Stimulated activated CD8-positive, alpha-beta memory T cell treated with anti-CD3 and anti-CD28 coated beads, Interleukin-7, amount 100 ng/mL, for 1 hour (primary cell): ENCODE results near the gene IKZF2.

Experiments used
- DNase-seq, 2 donors: peaks; one replicate each; pipeline ENCODE4 v3.0.0-alpha.2; 2020; ENCODE audit warnings: low read depth in 2 of 2

The IKZF2 gene

DNA sequence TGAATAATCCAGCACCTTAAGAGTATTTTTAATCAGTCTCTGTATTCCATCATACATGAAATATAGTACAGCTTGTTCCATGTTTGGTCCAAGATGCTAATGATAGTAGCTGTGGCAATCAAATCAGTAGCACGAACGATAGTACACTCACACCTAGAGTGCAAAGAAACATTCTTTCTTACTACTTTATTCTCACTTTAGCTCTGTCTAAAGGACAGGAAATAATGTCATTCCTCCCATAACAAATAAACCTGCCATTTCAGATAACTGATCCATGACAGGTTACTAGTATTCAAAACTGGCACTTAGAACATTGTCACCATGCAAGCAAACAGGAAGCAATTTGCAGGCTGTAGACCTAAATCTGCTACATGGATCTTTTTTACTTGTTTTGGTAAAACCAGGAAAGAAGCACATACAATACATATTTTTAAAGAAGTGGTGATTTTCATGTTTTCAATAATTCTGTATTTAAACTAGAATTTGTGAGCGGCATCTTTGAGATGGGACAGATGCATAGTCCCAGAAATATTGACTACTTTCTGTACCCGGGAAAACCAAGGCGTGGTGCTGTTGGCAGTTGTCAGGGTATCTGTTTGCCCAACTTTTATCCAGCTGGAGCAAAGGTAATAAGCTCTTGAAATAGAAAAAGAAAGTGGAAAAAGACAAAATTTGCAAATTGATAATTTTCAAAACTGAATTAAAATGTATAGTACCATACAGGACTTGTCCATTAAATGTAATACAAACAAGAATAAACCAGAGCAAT lies 49.5 kb downstream of the IKZF2 start:
- no peak for DNase-seq

DNA sequence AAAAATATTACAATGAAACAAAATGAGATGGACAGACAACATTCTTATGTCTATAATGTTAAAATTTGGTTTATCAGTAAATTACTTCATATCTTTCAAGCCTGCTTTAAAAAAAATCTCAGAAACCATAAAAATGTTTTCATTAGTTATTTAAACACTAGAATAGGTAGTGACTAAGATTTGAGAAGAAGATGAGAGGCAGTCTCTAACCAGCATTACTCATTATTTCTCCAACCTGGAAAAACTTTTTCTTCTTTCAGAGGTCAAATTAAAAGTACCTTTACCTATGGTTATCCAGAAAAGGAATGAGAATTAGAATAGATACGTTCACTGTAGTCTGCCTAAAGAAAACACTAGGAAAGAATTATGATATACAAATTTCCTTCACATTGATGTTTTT lies 50.3 kb downstream of the IKZF2 start:
- DNase-seq = no peak

DNA sequence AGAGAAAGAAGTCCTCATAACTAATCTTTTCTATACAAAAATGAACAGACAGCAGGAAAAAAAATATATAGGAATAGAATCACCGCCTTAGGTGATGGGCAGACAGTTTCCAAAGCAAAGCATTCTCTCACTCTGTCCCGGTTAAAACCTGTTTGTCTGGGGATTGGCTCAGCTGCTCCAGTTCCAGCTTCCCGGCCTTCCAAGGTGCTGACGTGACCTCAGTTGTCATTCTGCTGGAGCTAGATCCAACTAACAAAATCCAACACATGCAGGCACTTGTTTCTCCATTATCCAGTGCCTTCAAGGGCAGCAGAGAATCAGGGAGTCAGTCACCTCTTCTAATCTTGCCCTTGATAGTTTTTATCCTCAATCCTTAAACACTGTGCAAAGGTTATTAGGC lies 52.8 kb downstream of the IKZF2 start:
- DNase-seq = no peak

DNA sequence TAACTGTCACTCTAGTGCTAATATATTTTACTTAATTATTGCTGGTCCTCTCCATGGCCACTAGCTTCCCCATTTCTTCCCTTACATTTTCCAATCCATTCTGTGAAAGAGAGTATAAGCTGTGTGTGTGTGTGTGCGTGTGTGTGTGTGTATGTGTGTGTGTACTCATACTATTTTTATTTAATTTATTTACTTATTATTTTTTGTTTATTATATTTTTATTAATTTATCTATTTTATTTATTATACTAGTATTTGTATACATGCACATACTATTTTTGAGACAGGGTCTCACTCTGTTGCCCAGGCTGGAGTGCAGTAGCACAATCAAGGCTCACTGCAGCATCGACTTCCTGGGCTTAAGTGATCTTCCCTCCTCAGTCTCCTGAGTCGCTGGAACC lies 59.6 kb downstream of the IKZF2 start:
- DNase-seq = no peak

DNA sequence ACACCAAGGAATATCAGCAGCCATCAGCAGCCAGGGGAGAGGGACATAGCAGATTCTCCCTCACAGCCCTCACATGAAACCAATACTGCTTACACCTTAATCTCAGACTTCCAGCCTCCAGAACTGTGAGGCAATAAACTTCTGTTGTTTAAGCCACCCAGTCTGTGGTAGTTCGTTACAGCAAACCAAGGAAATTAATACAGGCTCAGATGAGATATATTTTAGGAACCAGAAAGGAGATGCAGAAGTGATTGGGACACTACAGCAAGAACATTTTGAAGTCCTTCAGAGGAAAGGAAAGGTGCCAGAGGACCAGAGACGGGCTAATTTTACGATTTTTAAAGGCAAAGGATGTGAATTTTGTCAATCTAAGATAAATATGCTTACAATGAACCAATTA lies 60.6 kb downstream of the IKZF2 start:
- DNase-seq = no peak

DNA sequence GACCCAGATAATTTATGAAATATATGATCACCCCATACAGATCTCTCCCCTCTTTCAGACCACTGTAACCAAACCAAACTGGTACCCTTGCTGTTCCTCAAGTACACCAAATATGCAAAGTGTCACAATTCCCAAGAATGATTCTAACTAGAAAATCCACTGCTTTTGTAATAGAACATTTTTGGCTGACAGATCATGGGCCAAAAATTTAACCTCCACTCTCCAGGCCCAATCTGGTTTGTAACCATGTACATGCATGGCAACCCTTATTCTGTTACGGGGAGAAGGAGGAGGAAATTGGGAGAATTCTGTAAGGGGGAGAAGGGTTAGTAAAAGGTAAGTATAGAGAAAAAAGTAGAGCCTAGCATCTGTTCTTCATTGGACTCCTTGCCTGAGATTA lies 62.0 kb downstream of the IKZF2 start:
- no peak for DNase-seq

DNA sequence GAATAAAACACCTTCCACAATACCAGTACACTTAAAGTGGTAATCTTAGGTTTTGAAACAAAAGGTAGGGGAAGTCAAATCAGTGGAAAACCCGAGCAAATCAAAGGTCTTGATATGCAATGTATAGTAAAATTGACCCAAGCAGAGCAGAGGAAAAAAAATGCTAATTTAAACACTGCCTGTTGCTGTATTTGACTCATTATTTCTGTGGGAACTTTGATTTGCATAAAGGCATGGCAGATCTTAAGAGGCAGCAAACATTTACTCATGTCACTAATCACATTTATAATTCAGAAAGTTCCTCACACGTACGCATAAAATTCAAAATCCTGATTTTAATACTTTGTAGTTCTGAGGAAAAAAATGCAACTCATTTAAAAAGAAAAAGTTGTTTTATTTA lies 64.4 kb downstream of the IKZF2 start:
- no peak for DNase-seq

DNA sequence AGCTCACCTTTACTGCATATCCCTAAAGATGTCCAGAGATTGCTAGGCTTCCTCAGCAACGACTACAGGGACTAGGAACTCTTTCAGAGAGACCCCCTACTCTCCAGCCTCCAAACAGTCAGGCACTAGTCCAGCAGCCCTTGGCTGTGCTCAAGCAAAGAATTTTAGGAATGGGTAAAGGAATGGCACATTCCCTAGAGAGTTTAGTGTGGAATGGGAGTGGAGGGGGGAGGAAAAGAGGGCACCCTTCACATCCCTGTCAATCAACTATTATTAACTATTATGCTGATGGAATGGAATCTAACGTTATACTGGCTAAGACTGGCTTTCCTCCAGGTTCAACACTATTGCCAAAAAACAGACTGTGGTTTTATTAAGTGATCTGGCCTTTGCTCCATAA lies 64.8 kb downstream of the IKZF2 start:
- no peak for DNase-seq

DNA sequence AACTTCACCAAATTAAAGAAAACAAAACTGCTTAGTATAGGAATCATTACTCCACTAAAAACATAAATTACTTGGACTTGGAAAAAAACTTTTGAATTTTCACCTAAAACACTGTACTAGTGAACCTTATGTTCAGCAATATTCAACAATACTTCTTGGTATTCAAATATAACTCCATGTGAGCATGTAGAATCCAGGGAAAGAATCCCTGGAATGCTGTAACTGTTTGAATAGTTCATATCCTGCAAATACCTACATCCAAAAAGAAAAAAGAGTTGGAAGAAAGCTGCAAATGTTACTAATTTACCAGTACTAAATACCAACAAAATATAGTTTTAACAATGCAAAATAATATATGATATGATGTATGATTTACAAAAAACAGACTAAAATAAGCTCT lies 65.4 kb downstream of the IKZF2 start:
- no peak for DNase-seq

DNA sequence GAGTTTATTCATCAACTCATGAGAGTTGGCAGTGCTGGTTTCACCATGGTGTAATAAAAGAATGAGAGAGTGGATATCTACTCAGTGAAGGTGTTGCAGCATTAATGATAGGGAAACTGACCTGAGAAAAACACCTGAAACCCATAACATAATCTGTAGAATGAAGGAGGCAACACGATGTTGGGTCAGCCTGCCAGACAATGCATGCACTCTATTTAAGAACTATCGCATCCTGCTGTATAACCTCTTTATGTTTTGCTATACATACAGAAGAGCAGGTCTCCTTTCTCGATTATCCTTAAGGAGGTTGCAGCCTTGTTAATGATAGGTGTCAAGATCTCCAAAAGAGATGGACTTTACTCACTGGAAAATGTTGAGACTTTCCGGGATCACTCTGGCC lies 65.9 kb downstream of the IKZF2 start:
- no peak for DNase-seq

DNA sequence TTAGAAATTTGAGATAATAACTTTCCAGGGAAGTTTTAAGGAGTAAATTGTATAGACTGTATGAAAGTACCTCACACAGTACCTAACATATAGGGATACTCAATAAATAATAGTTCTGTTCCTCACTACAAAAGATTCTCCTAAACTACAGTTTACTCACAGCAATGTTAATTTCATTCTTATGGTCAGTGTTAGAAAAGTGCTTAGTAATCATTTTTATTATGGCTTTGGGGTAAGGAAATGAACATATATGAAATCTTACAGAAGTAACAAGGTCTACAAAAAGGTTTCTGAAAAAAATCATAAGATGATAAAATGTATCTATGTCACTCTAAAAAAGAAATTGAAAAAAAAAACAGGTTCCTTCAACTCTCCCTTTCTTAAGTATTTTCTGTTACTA lies 67.2 kb downstream of the IKZF2 start:
- DNase-seq = no peak

DNA sequence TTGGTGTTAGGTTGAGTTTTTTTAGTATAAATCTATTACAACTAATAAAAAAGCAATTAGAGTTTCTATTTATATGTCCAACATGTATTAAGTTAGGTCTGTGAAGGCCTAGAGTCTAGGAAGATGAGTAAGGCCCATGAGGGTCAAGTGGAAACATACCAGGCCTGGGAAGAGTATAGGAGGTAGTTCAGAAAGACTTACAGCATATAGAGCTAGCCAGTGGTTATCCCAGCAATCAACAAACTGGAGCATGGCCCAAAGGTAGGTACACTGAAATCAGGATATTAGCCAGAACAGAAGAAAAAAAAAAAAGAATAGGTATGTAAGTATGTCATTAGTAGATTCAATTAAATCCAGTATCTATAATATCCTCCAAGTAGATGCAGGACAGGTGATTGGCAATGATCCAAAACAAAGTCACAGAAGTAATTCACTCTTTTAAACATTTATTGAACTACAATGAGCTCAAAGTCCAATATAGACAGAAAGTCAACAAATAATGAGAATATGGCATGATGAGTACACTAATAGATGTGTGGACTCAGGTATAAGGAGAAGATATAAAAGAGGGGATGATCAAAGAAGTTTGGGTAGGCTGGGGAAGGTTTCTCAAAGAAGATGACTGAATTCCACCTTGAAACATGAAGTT lies 70.3 kb downstream of the IKZF2 start:
- DNase-seq = no peak

DNA sequence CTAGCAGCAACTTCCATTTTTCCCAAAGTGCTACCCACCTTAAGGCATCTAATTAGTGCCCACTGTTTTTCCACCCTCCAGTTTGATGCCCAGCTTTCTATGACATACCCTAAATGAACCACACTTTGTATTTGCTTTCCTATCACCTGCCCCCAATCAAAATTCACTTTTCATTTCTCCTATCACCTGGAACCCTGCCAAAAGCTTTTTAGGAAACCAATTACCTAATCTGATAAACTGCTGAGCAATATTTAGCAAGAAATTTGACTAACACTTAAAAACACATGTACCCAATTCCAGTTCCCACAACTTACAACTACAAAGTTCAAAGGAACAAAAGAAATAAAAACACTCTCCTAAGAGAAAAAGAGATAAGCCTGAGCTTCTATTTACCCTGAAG lies 71.7 kb downstream of the IKZF2 start:
- DNase-seq = no peak

DNA sequence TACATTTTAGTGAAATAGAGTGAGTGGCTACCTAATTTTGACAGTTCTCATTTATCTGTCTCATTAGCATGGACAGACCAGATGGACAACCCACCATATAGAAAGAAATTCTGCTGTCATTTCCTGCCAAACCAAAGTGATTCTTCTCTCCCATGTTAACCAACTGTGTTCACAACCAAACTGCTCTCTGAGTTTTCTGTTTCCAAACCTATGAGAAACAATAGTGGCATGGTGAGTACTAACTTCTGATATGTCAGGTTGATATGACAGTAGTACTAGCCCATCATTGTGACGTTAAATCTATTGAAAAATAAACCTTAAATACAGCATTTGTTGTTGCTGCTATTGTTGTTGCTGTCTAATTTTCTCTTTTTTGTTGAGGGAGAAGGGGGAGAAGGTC lies 72.7 kb downstream of the IKZF2 start:
- no peak for DNase-seq

DNA sequence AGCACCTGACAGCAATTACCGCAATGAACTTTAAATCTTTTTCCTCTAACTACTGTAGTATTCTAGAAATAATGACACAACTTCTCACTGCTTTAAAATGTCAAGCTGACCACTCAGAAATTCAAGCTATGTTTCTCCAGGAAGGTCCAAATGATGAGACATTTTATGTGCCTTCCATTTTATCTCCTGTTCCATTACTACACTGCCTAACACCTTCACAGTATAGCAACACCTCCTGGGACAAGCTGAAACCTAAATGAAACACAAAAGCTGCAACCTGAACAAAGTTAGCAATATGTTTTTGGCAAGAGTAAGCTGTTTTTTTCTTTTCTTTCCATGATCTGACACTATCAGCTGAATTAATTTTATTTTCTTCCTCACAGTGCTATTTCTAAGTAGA lies 81.9 kb downstream of the IKZF2 start:
- no peak for DNase-seq

DNA sequence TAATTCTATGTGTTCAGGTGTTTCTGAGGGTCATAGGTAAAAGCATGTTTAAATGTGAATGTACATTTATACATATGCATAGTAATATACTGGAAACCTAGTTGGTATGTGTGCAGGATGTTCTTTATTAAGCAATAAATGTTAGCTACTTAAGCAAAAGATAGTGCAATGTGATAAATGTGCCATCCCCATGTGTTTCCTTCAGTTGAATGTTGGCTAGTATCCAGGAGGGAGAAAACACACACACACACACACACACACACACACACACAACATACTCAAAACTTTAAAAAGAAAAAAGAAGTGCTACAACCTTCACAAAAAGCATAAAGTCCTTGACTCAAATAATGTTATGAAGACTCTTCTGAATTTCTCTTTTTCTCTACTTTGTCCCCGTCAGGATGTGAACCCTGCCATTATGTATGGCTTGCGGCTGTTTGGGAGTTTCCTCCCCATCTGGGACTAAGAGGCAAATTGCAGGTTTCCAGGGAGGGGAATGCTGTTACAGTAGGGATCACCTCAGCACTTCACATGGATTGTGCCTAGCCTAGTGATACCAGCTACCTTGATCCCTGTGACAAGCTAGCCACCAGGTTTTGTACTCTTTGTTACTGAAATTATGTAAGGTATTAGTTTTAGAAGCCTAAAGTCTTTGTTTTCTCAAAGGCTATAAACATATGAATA lies 82.6 kb downstream of the IKZF2 start:
- DNase-seq = no peak

DNA sequence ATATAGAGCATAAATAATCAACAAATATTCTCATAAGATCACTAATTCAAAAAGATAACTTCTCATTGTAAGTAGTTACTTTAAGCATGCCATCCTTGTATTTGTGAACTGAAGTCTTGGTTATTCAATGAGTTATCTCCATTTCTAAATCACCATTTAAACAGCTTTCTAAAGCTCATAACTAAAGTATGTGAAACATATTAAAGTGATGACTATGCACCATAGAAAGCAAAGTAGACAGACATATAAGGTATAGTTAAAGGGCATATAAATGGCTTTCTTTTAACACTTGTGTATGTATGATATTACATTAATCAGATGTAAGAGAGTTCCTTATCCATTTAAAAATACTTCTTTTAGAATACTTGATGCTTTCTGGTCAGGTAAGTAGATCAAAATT lies 83.5 kb downstream of the IKZF2 start:
- no peak for DNase-seq

DNA sequence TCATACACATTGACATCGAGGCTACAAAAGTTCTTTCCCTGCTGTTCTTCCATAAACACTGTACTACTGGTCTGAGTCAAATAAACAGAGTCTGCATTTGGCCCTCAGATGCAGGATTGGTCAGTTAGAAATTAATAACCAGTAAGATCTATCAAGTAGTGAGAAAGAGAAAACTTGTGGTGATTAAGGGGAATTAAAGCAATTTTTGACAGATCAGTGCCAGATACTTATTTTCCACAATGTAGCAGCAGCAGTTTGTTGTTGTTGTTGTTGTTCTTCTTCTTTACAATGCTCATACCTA lies 85.0 kb downstream of the IKZF2 start:
- no peak for DNase-seq

DNA sequence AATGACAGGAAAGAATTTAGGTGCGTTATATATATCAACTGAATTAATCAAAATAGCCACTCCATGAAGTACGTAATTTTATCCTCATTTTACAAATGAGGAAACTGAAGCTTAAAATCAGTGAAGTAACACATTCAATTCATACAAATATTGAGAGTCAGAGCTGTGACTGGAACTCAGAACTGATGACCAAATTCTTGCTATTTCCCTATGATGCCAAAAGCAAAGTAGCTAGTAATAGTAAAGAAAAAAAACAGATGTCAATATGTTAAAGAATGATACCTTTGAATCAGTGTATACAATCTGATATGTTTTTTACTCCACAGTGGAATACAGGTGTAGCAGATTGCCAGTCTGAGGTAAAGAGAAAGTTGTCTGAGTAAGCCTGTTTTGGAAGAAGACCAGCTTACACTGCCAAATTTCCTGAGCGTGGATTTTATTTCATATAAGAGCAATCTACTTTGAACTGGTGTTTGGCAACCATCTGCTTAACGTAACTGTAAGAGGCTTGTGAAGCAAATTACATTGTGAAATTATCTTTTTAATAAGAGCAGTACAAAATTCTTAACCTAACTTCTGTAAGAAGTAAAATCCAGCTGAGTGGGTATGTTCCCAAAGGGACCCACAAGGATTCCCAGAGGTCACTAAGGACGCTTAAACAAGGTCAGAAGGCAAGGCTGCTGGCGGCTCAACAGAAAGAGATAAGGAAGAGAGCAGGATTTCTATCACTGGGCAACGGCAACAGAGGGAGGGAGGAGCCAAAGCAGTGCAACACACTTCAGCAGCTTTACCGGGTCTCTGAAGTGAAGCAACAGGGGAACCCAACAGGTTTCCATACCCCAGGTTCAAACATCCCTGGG lies 85.6 kb downstream of the IKZF2 start:
- DNase-seq = no peak

DNA sequence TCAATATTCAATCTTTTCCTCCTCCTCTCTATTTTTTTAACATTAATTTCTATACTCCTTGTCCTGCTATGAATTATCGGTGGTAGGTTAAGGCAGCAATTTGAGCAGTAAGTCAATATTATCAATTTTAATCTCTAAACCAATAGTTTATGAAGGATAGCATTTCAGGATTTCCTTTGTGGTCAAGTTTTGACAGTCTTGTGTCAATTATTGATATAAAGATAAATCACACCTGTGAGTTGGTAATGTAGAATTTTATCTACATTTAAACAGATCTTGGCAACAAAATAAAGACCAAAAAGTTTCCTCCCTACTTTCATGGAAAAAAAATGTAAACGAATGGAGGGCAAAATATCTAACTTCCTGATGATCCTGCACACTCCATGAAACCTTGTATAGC lies 87.3 kb downstream of the IKZF2 start:
- no peak for DNase-seq

DNA sequence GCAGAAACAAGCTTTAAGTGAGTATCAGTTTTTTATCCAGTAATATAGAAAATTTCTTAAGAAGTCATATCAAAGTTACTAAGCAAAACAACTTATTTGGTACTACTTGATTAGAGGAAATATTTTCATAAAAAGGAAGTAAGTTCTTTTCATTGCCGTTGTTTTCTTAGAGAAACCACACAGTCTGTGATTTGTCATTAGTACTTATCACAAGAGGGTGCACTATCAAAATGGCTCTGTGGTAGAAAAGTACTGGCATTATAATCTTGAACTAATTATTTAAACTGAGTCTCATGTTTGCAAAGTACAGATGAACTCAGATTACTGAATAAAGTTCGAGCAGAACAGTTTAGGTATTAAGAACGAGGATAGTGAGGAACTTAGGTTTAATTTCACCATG lies 93.4 kb downstream of the IKZF2 start:
- DNase-seq = no peak

DNA sequence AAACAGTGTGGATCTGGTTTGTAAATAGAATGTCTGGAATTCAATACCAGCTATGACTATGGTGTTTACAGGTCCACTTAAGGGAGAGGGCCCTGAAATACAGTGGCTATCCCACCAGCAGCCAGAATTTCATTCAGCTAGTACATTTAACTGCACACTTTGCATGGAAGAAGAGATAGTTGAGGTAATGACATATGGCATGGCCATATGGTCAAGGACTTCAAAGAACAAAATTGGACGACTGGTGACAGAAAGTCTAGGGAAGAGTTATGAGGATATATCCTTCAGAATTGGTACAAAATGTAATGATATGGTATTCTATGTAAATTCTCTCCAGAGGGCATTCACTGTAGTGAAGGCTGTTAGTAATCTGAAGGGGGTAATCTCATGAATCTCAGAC lies 105.0 kb downstream of the IKZF2 start:
- DNase-seq = no peak

DNA sequence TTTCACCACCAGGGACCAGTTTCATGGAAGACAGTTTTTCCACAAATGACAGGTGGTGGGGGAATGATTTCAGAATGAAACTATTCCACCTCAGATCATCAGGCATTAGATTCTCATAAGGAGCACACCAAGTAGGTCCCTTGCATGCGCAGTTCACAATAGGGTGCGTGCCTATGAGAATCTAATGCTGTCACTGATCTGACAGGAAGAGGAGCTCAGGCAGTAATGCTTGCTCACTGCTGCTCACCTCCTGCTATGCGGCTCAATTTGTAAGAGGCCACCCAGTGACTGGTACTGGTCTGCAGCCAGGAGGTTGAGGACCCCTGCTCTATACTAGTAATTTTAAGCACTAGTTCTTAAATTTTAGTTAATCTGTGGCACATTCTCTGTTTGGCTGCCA lies 107.8 kb downstream of the IKZF2 start:
- no peak for DNase-seq
